ENCODE results near the gene ICE2. TPM values are rescaled to one million over a fixed set of nuclear protein-coding genes. Genes with fewer than 3 reads are reported as not detected.
"Not testable (repeated sequence)": the region's sequence is repeated elsewhere in the genome, so short reads cannot be mapped to it uniquely, and the experiment has no call there.

Gene ICE2
- total RNA-seq, 1 donor = 26.4 TPM

DNA sequence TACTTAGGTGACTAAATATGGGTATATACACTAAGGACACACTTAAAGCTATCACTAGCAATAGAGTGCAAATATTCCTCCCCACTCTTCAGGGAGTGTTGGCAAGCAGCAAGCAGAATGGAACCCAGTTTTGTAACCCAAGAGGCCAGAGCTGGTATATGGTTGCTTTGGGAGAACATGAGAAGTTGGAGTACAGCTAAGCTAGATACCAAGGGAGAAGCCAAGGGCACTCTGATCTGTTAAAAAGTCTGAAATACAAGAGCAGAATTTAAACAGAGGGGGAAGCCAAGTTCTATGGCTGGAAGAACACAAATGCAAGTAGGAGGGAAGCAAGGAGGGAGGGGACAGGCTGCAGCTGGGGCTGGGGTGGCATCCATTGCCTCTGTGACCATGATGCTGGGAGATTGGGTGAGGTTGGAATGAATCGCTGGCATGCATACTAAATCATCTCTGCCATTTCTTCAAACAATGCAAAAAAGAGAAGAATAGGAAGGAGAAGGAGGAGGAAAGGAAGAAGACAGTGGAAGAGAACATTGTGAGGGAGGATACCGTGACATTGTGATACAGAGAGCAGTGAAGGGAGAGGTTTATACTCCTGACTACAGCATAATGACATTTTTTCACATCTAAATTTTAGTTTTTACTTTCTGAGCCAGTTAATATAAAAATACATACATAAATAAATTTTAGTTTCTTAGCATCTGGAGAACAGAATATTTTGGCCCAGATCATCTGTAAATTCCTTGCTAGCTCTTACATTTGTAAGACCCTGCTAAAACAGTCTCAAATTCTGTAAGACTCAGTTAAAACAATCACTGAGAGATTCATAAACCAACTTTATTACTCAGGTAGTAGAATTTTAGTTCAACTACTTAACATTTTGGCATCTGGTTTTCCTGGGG lies 72.2 kb downstream of the ICE2 start:
- Histone ChIP-seq H3K4me3 (ENCODE audit: insufficient read depth, low read length) (no peak overlapping the region), H3K36me3 (ENCODE audit: insufficient read depth, low read length) (no peaks in the 10 kb centered on the region), H3K79me2 (ENCODE audit: insufficient read depth, low read length) (no peaks in the 10 kb centered on the region), H3K4me2 (ENCODE audit: insufficient read depth, low read length) (peak overlapping the region; percentile 67), H3K9me3 (ENCODE audit: low read depth, low read length) (no peaks in the 10 kb centered on the region), H3K27me3 (ENCODE audit: insufficient read depth, low read length) (no peaks in the 10 kb centered on the region), H3K4me1 (ENCODE audit: insufficient read depth, low read length) (peaks cover 44% of the 10 kb centered on the region), H3K27ac (ENCODE audit: low read depth, low read length) (peak overlapping the region; percentile 86), H2AFZ (ENCODE audit: low read length) (no peak overlapping the region), H4K20me1 (ENCODE audit: insufficient read depth, low read length) (no peaks in the 10 kb centered on the region)
- TF ChIP-seq CTCF (IDR thresholded peaks at IDR 0.05; ENCODE audit: extremely low read depth, low read depth, low read length) = no peak
- no peak for DNase-seq (ENCODE audit: insufficient read length, low spot score, missing footprints)

DNA sequence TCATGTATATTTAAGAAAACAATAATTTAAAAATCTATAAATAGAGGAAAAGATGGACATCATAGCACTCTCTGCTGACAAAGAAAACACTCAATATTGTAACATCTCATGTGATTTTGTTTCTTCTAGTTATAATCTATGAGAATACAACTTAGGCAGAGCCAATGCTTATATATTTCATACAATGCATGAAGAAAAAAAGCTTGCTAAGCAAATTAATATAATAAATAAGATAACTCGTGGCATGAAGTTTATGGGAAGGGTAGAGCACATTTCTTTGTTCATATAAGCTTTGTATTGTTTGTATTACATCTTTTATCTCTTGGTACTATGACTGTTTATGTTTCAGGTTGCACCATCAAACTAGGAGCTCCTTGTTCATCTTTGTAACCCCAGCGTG lies 73.5 kb downstream of the ICE2 start:
- Histone ChIP-seq H3K27me3 (ENCODE audit: insufficient read depth, low read length) (no peaks in the 10 kb centered on the region), H4K20me1 (ENCODE audit: insufficient read depth, low read length) (no peaks in the 10 kb centered on the region), H3K27ac (ENCODE audit: low read depth, low read length) (no peak overlapping the region), H3K4me1 (ENCODE audit: insufficient read depth, low read length) (peaks cover 57% of the 10 kb centered on the region), H3K36me3 (ENCODE audit: insufficient read depth, low read length) (no peaks in the 10 kb centered on the region), H3K79me2 (ENCODE audit: insufficient read depth, low read length) (peaks cover 5% of the 10 kb centered on the region), H3K4me2 (ENCODE audit: insufficient read depth, low read length) (no peak overlapping the region), H2AFZ (ENCODE audit: low read length) (no peak overlapping the region), H3K9me3 (ENCODE audit: low read depth, low read length) (no peaks in the 10 kb centered on the region), H3K4me3 (ENCODE audit: insufficient read depth, low read length) (no peak overlapping the region)
- DNase-seq (ENCODE audit: insufficient read length, low spot score, missing footprints) = no peak
- TF ChIP-seq CTCF (IDR thresholded peaks at IDR 0.05; ENCODE audit: extremely low read depth, low read depth, low read length) = no peak

DNA sequence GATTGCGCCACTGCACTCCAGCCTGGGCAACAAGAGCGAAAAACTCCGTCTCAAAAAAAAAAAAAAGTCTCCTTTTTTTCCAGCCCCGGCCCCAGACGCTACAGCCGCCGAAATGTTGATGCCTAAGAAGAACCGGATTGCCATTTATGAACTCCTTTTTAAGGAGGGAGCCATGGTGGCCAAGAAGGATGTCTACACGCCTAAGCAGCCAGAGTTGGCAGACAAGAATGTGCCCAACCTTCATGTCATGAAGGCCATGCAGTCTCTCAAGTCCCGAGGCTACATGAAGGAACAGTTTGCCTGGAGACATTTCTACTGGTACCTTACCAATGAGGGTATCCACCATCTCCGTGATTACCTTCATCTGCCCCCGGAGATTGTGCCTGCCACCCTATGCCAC lies 74.6 kb downstream of the ICE2 start:
- not testable (repeated sequence) for H4K20me1 ChIP-seq (ENCODE audit: insufficient read depth, low read length); H3K36me3 ChIP-seq (ENCODE audit: insufficient read depth, low read length); H3K27ac ChIP-seq (ENCODE audit: low read depth, low read length); H3K79me2 ChIP-seq (ENCODE audit: insufficient read depth, low read length); H2AFZ ChIP-seq (ENCODE audit: low read length); H3K4me2 ChIP-seq (ENCODE audit: insufficient read depth, low read length); DNase-seq (ENCODE audit: insufficient read length, low spot score, missing footprints); H3K27me3 ChIP-seq (ENCODE audit: insufficient read depth, low read length); H3K4me3 ChIP-seq (ENCODE audit: insufficient read depth, low read length); H3K9me3 ChIP-seq (ENCODE audit: low read depth, low read length)
- H3K4me1 ChIP-seq (ENCODE audit: insufficient read depth, low read length) = peaks cover 68% of the 10 kb centered on the region

GRCh38 chr15:60400944-60401343 lies 78.0 kb downstream of the ICE2 start:
- H3K4me1 ChIP-seq (ENCODE audit: insufficient read depth, low read length) = peaks cover 52% of the 10 kb centered on the region

More at GRCh38 chr15:60400944-60401343, 78.0 kb downstream of the ICE2 start:
- Histone ChIP-seq H3K9me3 (ENCODE audit: low read depth, low read length) (no peaks in the 10 kb centered on the region), H3K27me3 (ENCODE audit: insufficient read depth, low read length) (no peaks in the 10 kb centered on the region), H3K4me3 (ENCODE audit: insufficient read depth, low read length) (no peak overlapping the region), H3K27ac (ENCODE audit: low read depth, low read length) (peak overlapping the region; percentile 93), H4K20me1 (ENCODE audit: insufficient read depth, low read length) (peaks cover 14% of the 10 kb centered on the region), H3K36me3 (ENCODE audit: insufficient read depth, low read length) (peaks cover 9% of the 10 kb centered on the region), H3K79me2 (ENCODE audit: insufficient read depth, low read length) (peaks cover 24% of the 10 kb centered on the region), H2AFZ (ENCODE audit: low read length) (no peak overlapping the region), H3K4me2 (ENCODE audit: insufficient read depth, low read length) (no peak overlapping the region)
- DNase-seq (ENCODE audit: insufficient read length, low spot score, missing footprints) = peak; percentile 1
- TF ChIP-seq CTCF (IDR thresholded peaks at IDR 0.05; ENCODE audit: extremely low read depth, low read depth, low read length) = no peak

Measured in osteoblast (primary cell).